ENCODE data around the gene NOS3.
"Not testable (repeated sequence)": the region's sequence is repeated elsewhere in the genome, so short reads cannot be mapped to it uniquely, and the experiment has no call there.

The NOS3 gene

GRCh38 chr7:151008511-151009323 lies 17.9 kb downstream of the NOS3 start:
- Histone ChIP-seq H3K36me3 (ENCODE audit: control insufficient read depth in 5 of 5, insufficient read depth in 5 of 5, low read length in 5 of 5) (peaks cover 0 to 13% (median 9%) of the 10 kb centered on the region in 5 donors), H3K4me1 (ENCODE audit: control insufficient read depth in 5 of 5, insufficient read depth in 5 of 5, low read length in 5 of 5) (peaks cover 9 to 53% (median 32%) of the 10 kb centered on the region in 5 donors), H3K27ac (ENCODE audit: low read depth, low read length) (no peak overlapping the region), H3K9ac (ENCODE audit: low read length in 5 of 5) (peak overlapping the region in 1 of 5 donors; percentile 9), H3K4me3 (ENCODE audit: low read depth in 1 of 5, low read length in 5 of 5) (peak overlapping the region; percentile 32 to 60 (median 50)), H3K27me3 (ENCODE audit: control insufficient read depth in 5 of 5, insufficient read depth in 4 of 5, low read length in 5 of 5) (peaks cover 0 to 21% (median 10%) of the 10 kb centered on the region in 5 donors), H3K9me3 (ENCODE audit: control insufficient read depth in 5 of 5, low read length in 5 of 5) (no peaks in the 10 kb centered on the region)

- Histone ChIP-seq H3K4me3 (ENCODE audit: low read depth in 1 of 5, low read length in 5 of 5) (no peak overlapping the region), H3K27me3 (ENCODE audit: control insufficient read depth in 5 of 5, insufficient read depth in 4 of 5, low read length in 5 of 5) (peaks cover 0 to 22% (median 16%) of the 10 kb centered on the region in 5 donors), H3K4me1 (ENCODE audit: control insufficient read depth in 5 of 5, insufficient read depth in 5 of 5, low read length in 5 of 5) (peaks cover 9 to 59% (median 37%) of the 10 kb centered on the region in 5 donors), H3K27ac (ENCODE audit: low read depth, low read length) (no peak overlapping the region), H3K36me3 (ENCODE audit: control insufficient read depth in 5 of 5, insufficient read depth in 5 of 5, low read length in 5 of 5) (peaks cover 0 to 19% (median 9%) of the 10 kb centered on the region in 5 donors), H3K9ac (ENCODE audit: low read length in 5 of 5) (no peak overlapping the region), H3K9me3 (ENCODE audit: control insufficient read depth in 5 of 5, low read length in 5 of 5) (no peaks in the 10 kb centered on the region)
Observed at GRCh38 chr7:151009327-151010036, 18.7 kb downstream of the NOS3 start.

- no peak overlapping the region for H3K27ac ChIP-seq (ENCODE audit: low read depth, low read length)
- no peaks in the 10 kb centered on the region for H3K9me3 ChIP-seq (ENCODE audit: control insufficient read depth in 5 of 5, low read length in 5 of 5)
- no peak overlapping the region for H3K4me3 ChIP-seq (ENCODE audit: low read depth in 1 of 5, low read length in 5 of 5)
- no peak overlapping the region for H3K9ac ChIP-seq (ENCODE audit: low read length in 5 of 5)
- H3K27me3 ChIP-seq (ENCODE audit: control insufficient read depth in 5 of 5, insufficient read depth in 4 of 5, low read length in 5 of 5) = peaks cover 0 to 22% (median 16%) of the 10 kb centered on the region in 5 donors
- peaks cover 9 to 61% (median 37%) of the 10 kb centered on the region in 5 donors for H3K4me1 ChIP-seq (ENCODE audit: control insufficient read depth in 5 of 5, insufficient read depth in 5 of 5, low read length in 5 of 5)
- peaks cover 0 to 19% (median 8%) of the 10 kb centered on the region in 5 donors for H3K36me3 ChIP-seq (ENCODE audit: control insufficient read depth in 5 of 5, insufficient read depth in 5 of 5, low read length in 5 of 5)
Observed at GRCh38 chr7:151010037-151010306, 19.2 kb downstream of the NOS3 start.

GRCh38 chr7:151010307-151011096 lies 19.7 kb downstream of the NOS3 start:
- no peak overlapping the region for H3K4me3 ChIP-seq (ENCODE audit: low read depth in 1 of 5, low read length in 5 of 5)
- peaks cover 0 to 14% (median 2%) of the 10 kb centered on the region in 5 donors for H3K36me3 ChIP-seq (ENCODE audit: control insufficient read depth in 5 of 5, insufficient read depth in 5 of 5, low read length in 5 of 5)
- H3K27me3 ChIP-seq (ENCODE audit: control insufficient read depth in 5 of 5, insufficient read depth in 4 of 5, low read length in 5 of 5) = peaks cover 0 to 26% (median 16%) of the 10 kb centered on the region in 5 donors
- no peak overlapping the region for H3K27ac ChIP-seq (ENCODE audit: low read depth, low read length)
- no peak overlapping the region for H3K9ac ChIP-seq (ENCODE audit: low read length in 5 of 5)
- H3K4me1 ChIP-seq (ENCODE audit: control insufficient read depth in 5 of 5, insufficient read depth in 5 of 5, low read length in 5 of 5) = peaks cover 9 to 65% (median 37%) of the 10 kb centered on the region in 5 donors
- H3K9me3 ChIP-seq (ENCODE audit: control insufficient read depth in 5 of 5, low read length in 5 of 5) = no peaks in the 10 kb centered on the region

- peaks cover 0 to 30% (median 17%) of the 10 kb centered on the region in 5 donors for H3K27me3 ChIP-seq (ENCODE audit: control insufficient read depth in 5 of 5, insufficient read depth in 4 of 5, low read length in 5 of 5)
- peaks cover 0 to 13% (median 0%) of the 10 kb centered on the region in 5 donors for H3K36me3 ChIP-seq (ENCODE audit: control insufficient read depth in 5 of 5, insufficient read depth in 5 of 5, low read length in 5 of 5)
- no peak overlapping the region for H3K9ac ChIP-seq (ENCODE audit: low read length in 5 of 5)
- peaks cover 9 to 65% (median 37%) of the 10 kb centered on the region in 5 donors for H3K4me1 ChIP-seq (ENCODE audit: control insufficient read depth in 5 of 5, insufficient read depth in 5 of 5, low read length in 5 of 5)
- no peak overlapping the region for H3K27ac ChIP-seq (ENCODE audit: low read depth, low read length)
- H3K4me3 ChIP-seq (ENCODE audit: low read depth in 1 of 5, low read length in 5 of 5) = no peak overlapping the region
- H3K9me3 ChIP-seq (ENCODE audit: control insufficient read depth in 5 of 5, low read length in 5 of 5) = no peaks in the 10 kb centered on the region
Observed at GRCh38 chr7:151011097-151011409, 20.2 kb downstream of the NOS3 start.

- not testable (repeated sequence) for H3K9me3 ChIP-seq (ENCODE audit: control insufficient read depth in 5 of 5, low read length in 5 of 5); H3K4me3 ChIP-seq (ENCODE audit: low read depth in 1 of 5, low read length in 5 of 5); H3K27ac ChIP-seq (ENCODE audit: low read depth, low read length); H3K9ac ChIP-seq (ENCODE audit: low read length in 5 of 5)
- peaks cover 2 to 30% (median 19%) of the 10 kb centered on the region in 5 donors for H3K27me3 ChIP-seq (ENCODE audit: control insufficient read depth in 5 of 5, insufficient read depth in 4 of 5, low read length in 5 of 5)
- H3K4me1 ChIP-seq (ENCODE audit: control insufficient read depth in 5 of 5, insufficient read depth in 5 of 5, low read length in 5 of 5) = peaks cover 9 to 62% (median 37%) of the 10 kb centered on the region in 5 donors
- H3K36me3 ChIP-seq (ENCODE audit: control insufficient read depth in 5 of 5, insufficient read depth in 5 of 5, low read length in 5 of 5) = peaks cover 0 to 13% (median 0%) of the 10 kb centered on the region in 5 donors
Observed at GRCh38 chr7:151011616-151012015, 20.8 kb downstream of the NOS3 start.

GRCh38 chr7:151012031-151012692 lies 21.3 kb downstream of the NOS3 start:
- Histone ChIP-seq H3K9me3 (ENCODE audit: control insufficient read depth in 5 of 5, low read length in 5 of 5) (no peaks in the 10 kb centered on the region), H3K4me1 (ENCODE audit: control insufficient read depth in 5 of 5, insufficient read depth in 5 of 5, low read length in 5 of 5) (peaks cover 9 to 58% (median 37%) of the 10 kb centered on the region in 5 donors), H3K9ac (ENCODE audit: low read length in 5 of 5) (no peak overlapping the region), H3K27me3 (ENCODE audit: control insufficient read depth in 5 of 5, insufficient read depth in 4 of 5, low read length in 5 of 5) (peaks cover 7 to 33% (median 21%) of the 10 kb centered on the region in 5 donors), H3K27ac (ENCODE audit: low read depth, low read length) (no peak overlapping the region), H3K4me3 (ENCODE audit: low read depth in 1 of 5, low read length in 5 of 5) (no peak overlapping the region), H3K36me3 (ENCODE audit: control insufficient read depth in 5 of 5, insufficient read depth in 5 of 5, low read length in 5 of 5) (peaks cover 0 to 13% (median 0%) of the 10 kb centered on the region in 5 donors)

- H3K9me3 ChIP-seq (ENCODE audit: control insufficient read depth in 5 of 5, low read length in 5 of 5) = no peaks in the 10 kb centered on the region
- H3K27me3 ChIP-seq (ENCODE audit: control insufficient read depth in 5 of 5, insufficient read depth in 4 of 5, low read length in 5 of 5) = peaks cover 14 to 39% (median 29%) of the 10 kb centered on the region in 5 donors
- peaks cover 9 to 55% (median 40%) of the 10 kb centered on the region in 5 donors for H3K4me1 ChIP-seq (ENCODE audit: control insufficient read depth in 5 of 5, insufficient read depth in 5 of 5, low read length in 5 of 5)
- H3K4me3 ChIP-seq (ENCODE audit: low read depth in 1 of 5, low read length in 5 of 5) = no peak overlapping the region
- peaks cover 0 to 13% (median 0%) of the 10 kb centered on the region in 5 donors for H3K36me3 ChIP-seq (ENCODE audit: control insufficient read depth in 5 of 5, insufficient read depth in 5 of 5, low read length in 5 of 5)
- H3K9ac ChIP-seq (ENCODE audit: low read length in 5 of 5) = no peak overlapping the region
- no peak overlapping the region for H3K27ac ChIP-seq (ENCODE audit: low read depth, low read length)
Observed at GRCh38 chr7:151012911-151013347, 22.1 kb downstream of the NOS3 start.

GRCh38 chr7:151013356-151013732 lies 22.5 kb downstream of the NOS3 start:
- Histone ChIP-seq H3K27ac (ENCODE audit: low read depth, low read length) (no peak overlapping the region), H3K4me3 (ENCODE audit: low read depth in 1 of 5, low read length in 5 of 5) (peak overlapping the region in 2 of 5 donors; percentile 44 to 60), H3K4me1 (ENCODE audit: control insufficient read depth in 5 of 5, insufficient read depth in 5 of 5, low read length in 5 of 5) (peaks cover 6 to 55% (median 40%) of the 10 kb centered on the region in 5 donors), H3K36me3 (ENCODE audit: control insufficient read depth in 5 of 5, insufficient read depth in 5 of 5, low read length in 5 of 5) (peaks cover 0 to 13% (median 0%) of the 10 kb centered on the region in 5 donors), H3K9me3 (ENCODE audit: control insufficient read depth in 5 of 5, low read length in 5 of 5) (no peaks in the 10 kb centered on the region), H3K27me3 (ENCODE audit: control insufficient read depth in 5 of 5, insufficient read depth in 4 of 5, low read length in 5 of 5) (peaks cover 16 to 39% (median 33%) of the 10 kb centered on the region in 5 donors), H3K9ac (ENCODE audit: low read length in 5 of 5) (no peak overlapping the region)
